ENCODE results near the gene TADA2A.

TADA2A gene

DNA sequence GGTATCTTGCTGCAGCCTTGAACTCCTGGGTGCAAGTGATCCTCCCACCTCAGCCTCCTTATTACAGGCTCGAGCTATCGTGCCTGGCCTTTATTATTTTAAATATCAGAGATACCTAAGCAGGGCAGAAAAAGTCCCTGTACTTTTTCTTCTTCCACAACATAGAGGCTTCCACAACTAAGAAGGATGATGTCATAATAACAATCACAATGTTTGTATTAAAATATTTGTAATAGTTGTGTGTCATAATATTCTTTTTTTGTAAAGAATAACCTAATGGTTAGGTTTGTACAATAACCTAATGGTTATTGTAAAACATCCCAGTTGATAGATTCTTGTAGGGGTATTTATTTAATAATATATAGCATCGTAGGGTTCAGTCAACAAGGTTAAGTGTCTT is 56.4 kb downstream of the TADA2A start:
- Histone ChIP-seq H3K27me3 (ENCODE audit: control insufficient read depth, insufficient read depth, low read length) (no peaks in the 10 kb centered on the region), H3K4me1 (ENCODE audit: control insufficient read depth, insufficient read depth, low read length) (no peaks in the 10 kb centered on the region), H3K9me3 (ENCODE audit: control insufficient read depth, insufficient read depth, low read length) (no peaks in the 10 kb centered on the region), H3K4me3 (ENCODE audit: low read depth, low read length) (no peak overlapping the region), H3K9ac (ENCODE audit: low read depth, low read length) (no peak overlapping the region), H3K36me3 (ENCODE audit: control insufficient read depth, insufficient read depth, low read length) (peaks cover 55% of the 10 kb centered on the region), H3K27ac (ENCODE audit: low read depth, low read length) (no peak overlapping the region)

DNA sequence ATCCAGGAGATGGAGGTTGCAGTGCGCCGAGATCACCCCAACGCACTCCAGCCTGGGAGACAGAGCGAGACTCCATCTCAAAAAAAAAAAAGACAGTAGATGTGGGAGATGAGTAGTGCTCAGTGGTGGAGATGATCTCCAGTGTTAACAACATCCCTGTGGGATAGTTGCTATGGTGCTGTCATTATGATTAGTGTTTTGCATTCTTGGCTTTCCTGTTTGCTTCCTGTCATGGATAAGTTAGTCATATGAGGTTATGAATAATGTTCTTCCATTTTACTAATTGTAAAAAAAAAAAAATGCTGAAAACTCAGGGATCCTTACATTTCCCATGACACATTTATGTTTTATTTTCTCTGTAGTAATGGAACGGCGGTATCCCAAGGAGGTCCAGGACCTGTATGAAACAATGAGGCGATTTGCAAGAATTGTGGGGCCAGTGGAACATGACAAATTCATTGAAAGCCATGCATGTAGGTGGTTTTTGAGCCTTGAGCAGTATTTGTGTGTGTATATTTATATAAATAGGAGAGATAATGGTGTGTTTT is 58.5 kb downstream of the TADA2A start:
- Histone ChIP-seq H3K36me3 (ENCODE audit: control insufficient read depth, insufficient read depth, low read length) (peaks cover 58% of the 10 kb centered on the region), H3K27ac (ENCODE audit: low read depth, low read length) (no peak overlapping the region), H3K9ac (ENCODE audit: low read depth, low read length) (no peak overlapping the region)

DNA sequence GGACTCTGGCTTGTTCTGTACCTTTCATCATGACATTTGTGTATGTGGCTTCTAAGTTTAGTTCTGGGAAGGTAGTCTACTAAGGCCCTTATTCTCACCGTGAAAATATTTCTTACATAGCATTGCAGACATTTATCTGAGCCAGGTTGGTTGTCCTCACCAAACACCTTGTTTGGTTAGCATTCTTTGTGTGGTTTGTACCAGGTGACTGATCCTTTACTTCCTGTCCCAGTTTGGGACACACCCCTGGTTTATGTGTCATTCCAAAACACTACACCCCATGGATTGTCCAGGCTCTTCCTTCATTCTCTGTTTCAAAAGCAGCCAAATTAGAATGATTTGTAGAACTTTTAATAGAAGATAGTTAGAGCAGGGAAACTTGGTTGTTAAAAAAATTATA is 59.8 kb downstream of the TADA2A start:
- H3K36me3 ChIP-seq (ENCODE audit: control insufficient read depth, insufficient read depth, low read length) = peaks cover 67% of the 10 kb centered on the region
- H3K4me1 ChIP-seq (ENCODE audit: control insufficient read depth, insufficient read depth, low read length) = no peaks in the 10 kb centered on the region
- H3K9ac ChIP-seq (ENCODE audit: low read depth, low read length) = no peak overlapping the region
- H3K4me3 ChIP-seq (ENCODE audit: low read depth, low read length) = no peak overlapping the region
- H3K27me3 ChIP-seq (ENCODE audit: control insufficient read depth, insufficient read depth, low read length) = no peaks in the 10 kb centered on the region
- H3K9me3 ChIP-seq (ENCODE audit: control insufficient read depth, insufficient read depth, low read length) = no peaks in the 10 kb centered on the region
- no peak overlapping the region for H3K27ac ChIP-seq (ENCODE audit: low read depth, low read length)

More for the DNA sequence above, 58.5 kb downstream of the TADA2A start:
- H3K4me1 ChIP-seq (ENCODE audit: control insufficient read depth, insufficient read depth, low read length) = no peaks in the 10 kb centered on the region
- H3K4me3 ChIP-seq (ENCODE audit: low read depth, low read length) = no peak overlapping the region
- no peaks in the 10 kb centered on the region for H3K27me3 ChIP-seq (ENCODE audit: control insufficient read depth, insufficient read depth, low read length)
- no peaks in the 10 kb centered on the region for H3K9me3 ChIP-seq (ENCODE audit: control insufficient read depth, insufficient read depth, low read length)

GRCh38 chr17:37470181-37470580 is 63.5 kb downstream of the TADA2A start:
- Histone ChIP-seq H3K27ac (ENCODE audit: low read depth, low read length) (no peak overlapping the region), H3K36me3 (ENCODE audit: control insufficient read depth, insufficient read depth, low read length) (peaks cover 74% of the 10 kb centered on the region), H3K9ac (ENCODE audit: low read depth, low read length) (no peak overlapping the region), H3K9me3 (ENCODE audit: control insufficient read depth, insufficient read depth, low read length) (no peaks in the 10 kb centered on the region), H3K4me1 (ENCODE audit: control insufficient read depth, insufficient read depth, low read length) (no peaks in the 10 kb centered on the region), H3K27me3 (ENCODE audit: control insufficient read depth, insufficient read depth, low read length) (no peaks in the 10 kb centered on the region), H3K4me3 (ENCODE audit: low read depth, low read length) (no peak overlapping the region)

- Histone ChIP-seq H3K27ac (ENCODE audit: low read depth, low read length) (no peak overlapping the region), H3K9ac (ENCODE audit: low read depth, low read length) (no peak overlapping the region), H3K36me3 (ENCODE audit: control insufficient read depth, insufficient read depth, low read length) (peaks cover 71% of the 10 kb centered on the region), H3K4me1 (ENCODE audit: control insufficient read depth, insufficient read depth, low read length) (no peaks in the 10 kb centered on the region; the same call in 1 of the 2 replicates), H3K27me3 (ENCODE audit: control insufficient read depth, insufficient read depth, low read length) (no peaks in the 10 kb centered on the region), H3K9me3 (ENCODE audit: control insufficient read depth, insufficient read depth, low read length) (no peaks in the 10 kb centered on the region), H3K4me3 (ENCODE audit: low read depth, low read length) (no peak overlapping the region)
These were observed 69.2 kb downstream of the TADA2A start for GRCh38 chr17:37475731-37476420.

- Histone ChIP-seq H3K9me3 (ENCODE audit: control insufficient read depth, insufficient read depth, low read length) (no peaks in the 10 kb centered on the region), H3K36me3 (ENCODE audit: control insufficient read depth, insufficient read depth, low read length) (peaks cover 66% of the 10 kb centered on the region), H3K9ac (ENCODE audit: low read depth, low read length) (no peak overlapping the region), H3K27ac (ENCODE audit: low read depth, low read length) (no peak overlapping the region), H3K27me3 (ENCODE audit: control insufficient read depth, insufficient read depth, low read length) (no peaks in the 10 kb centered on the region), H3K4me3 (ENCODE audit: low read depth, low read length) (no peak overlapping the region), H3K4me1 (ENCODE audit: control insufficient read depth, insufficient read depth, low read length) (peaks cover 6% of the 10 kb centered on the region; the same call in 1 of the 2 replicates)
These were observed 69.9 kb downstream of the TADA2A start for GRCh38 chr17:37476431-37477120.

- Histone ChIP-seq H3K27ac (ENCODE audit: low read depth, low read length) (no peak overlapping the region), H3K4me3 (ENCODE audit: low read depth, low read length) (no peak overlapping the region), H3K36me3 (ENCODE audit: control insufficient read depth, insufficient read depth, low read length) (peaks cover 57% of the 10 kb centered on the region), H3K4me1 (ENCODE audit: control insufficient read depth, insufficient read depth, low read length) (peaks cover 12% of the 10 kb centered on the region), H3K9me3 (ENCODE audit: control insufficient read depth, insufficient read depth, low read length) (no peaks in the 10 kb centered on the region), H3K9ac (ENCODE audit: low read depth, low read length) (no peak overlapping the region), H3K27me3 (ENCODE audit: control insufficient read depth, insufficient read depth, low read length) (no peaks in the 10 kb centered on the region)
These were observed 71.5 kb downstream of the TADA2A start for GRCh38 chr17:37478187-37478586.

DNA sequence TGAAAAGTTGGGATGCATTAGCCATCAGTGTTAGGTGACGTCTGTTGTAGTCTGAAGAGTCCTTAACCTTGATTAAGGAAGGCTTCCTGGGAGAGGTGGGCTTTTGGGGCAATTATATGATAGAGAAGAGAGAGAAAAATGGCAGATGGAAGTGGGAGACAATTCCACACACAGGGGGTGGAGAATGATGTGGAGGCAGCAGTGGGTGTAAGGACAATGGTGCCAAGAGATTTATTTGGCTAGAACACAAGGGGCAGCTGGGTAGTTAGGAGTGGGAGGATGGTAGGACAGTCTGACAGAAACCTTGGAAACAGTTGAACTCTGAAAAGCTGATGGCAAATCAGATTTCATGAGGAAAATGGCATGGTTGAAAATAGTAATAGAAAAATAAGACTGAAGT is 72.3 kb downstream of the TADA2A start:
- no peaks in the 10 kb centered on the region for H3K27me3 ChIP-seq (ENCODE audit: control insufficient read depth, insufficient read depth, low read length)
- H3K36me3 ChIP-seq (ENCODE audit: control insufficient read depth, insufficient read depth, low read length) = peaks cover 49% of the 10 kb centered on the region
- H3K4me1 ChIP-seq (ENCODE audit: control insufficient read depth, insufficient read depth, low read length) = peaks cover 19% of the 10 kb centered on the region
- no peaks in the 10 kb centered on the region for H3K9me3 ChIP-seq (ENCODE audit: control insufficient read depth, insufficient read depth, low read length)
- no peak overlapping the region for H3K9ac ChIP-seq (ENCODE audit: low read depth, low read length)
- H3K4me3 ChIP-seq (ENCODE audit: low read depth, low read length) = no peak overlapping the region
- no peak overlapping the region for H3K27ac ChIP-seq (ENCODE audit: low read depth, low read length)

- no peak overlapping the region for H3K4me3 ChIP-seq (ENCODE audit: low read depth, low read length)
- H3K36me3 ChIP-seq (ENCODE audit: control insufficient read depth, insufficient read depth, low read length) = peaks cover 40% of the 10 kb centered on the region
- no peak overlapping the region for H3K9ac ChIP-seq (ENCODE audit: low read depth, low read length)
- H3K4me1 ChIP-seq (ENCODE audit: control insufficient read depth, insufficient read depth, low read length) = peaks cover 19% of the 10 kb centered on the region
- no peaks in the 10 kb centered on the region for H3K27me3 ChIP-seq (ENCODE audit: control insufficient read depth, insufficient read depth, low read length)
- H3K9me3 ChIP-seq (ENCODE audit: control insufficient read depth, insufficient read depth, low read length) = no peaks in the 10 kb centered on the region
- H3K27ac ChIP-seq (ENCODE audit: low read depth, low read length) = no peak overlapping the region
These were observed 73.7 kb downstream of the TADA2A start for GRCh38 chr17:37480427-37480826.

GRCh38 chr17:37481001-37481665 is 74.4 kb downstream of the TADA2A start:
- no peaks in the 10 kb centered on the region for H3K9me3 ChIP-seq (ENCODE audit: control insufficient read depth, insufficient read depth, low read length)
- H3K4me3 ChIP-seq (ENCODE audit: low read depth, low read length) = no peak overlapping the region
- peaks cover 19% of the 10 kb centered on the region for H3K4me1 ChIP-seq (ENCODE audit: control insufficient read depth, insufficient read depth, low read length)
- no peaks in the 10 kb centered on the region for H3K27me3 ChIP-seq (ENCODE audit: control insufficient read depth, insufficient read depth, low read length)
- H3K36me3 ChIP-seq (ENCODE audit: control insufficient read depth, insufficient read depth, low read length) = peaks cover 36% of the 10 kb centered on the region
- H3K9ac ChIP-seq (ENCODE audit: low read depth, low read length) = no peak overlapping the region
- H3K27ac ChIP-seq (ENCODE audit: low read depth, low read length) = no peak overlapping the region
